GM12874 (cell line): Measurements from ENCODE around the gene CAP2.

ENCODE experiments used
- CTCF ChIP-seq: IDR thresholded peaks from 2 replicates; pipeline ENCODE4 v1.5.1; 2011; ENCODE audit warnings: low read depth, mild to moderate bottlenecking, control low read depth, low read length, moderate library complexity; ENCODE audit not compliant: insufficient read depth

CAP2 gene

DNA sequence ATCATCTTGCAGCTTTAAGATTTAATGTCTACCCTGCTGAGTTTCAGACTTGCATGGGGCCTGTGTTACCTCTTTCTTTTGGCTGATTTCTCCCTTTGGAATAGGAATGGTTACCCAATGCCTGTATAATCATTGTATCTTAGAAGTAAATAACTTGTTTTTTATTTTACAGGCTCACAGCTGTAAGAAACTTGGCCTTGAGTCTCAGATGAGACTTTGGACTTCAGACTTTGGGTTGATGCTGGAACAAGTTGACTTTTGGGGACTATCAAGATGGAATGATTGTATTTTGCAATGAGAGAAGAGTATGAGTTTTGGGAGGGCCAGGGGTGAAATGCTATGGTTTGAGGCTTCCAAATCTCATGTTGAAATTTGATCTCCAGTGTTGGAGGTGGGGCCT, 34.9 kb upstream of the CAP2 start:
- TF ChIP-seq CTCF: no peak

DNA sequence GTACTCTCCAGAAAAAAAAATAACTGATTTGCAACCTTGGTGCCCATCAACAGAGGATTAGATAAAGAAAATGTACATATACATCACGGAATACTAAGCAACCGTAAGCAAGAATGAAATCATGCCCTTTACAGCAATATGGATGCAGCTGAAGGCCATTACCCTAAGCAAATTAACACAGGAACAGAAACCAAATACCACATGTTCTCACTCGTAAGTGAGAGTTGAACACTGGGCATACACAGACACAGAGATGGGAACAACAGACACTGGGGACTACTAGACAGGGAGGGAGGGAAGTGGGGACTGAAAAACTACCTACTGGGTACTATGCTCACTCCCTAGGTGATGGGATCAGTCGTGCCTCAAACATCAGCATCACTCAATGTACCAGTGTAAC, 32.8 kb upstream of the CAP2 start:
- no peak for TF ChIP-seq CTCF

GRCh38 chr6:17361013-17361412, 32.4 kb upstream of the CAP2 start:
- no peak for TF ChIP-seq CTCF

GRCh38 chr6:17365961-17366360, 27.4 kb upstream of the CAP2 start:
- no peak for TF ChIP-seq CTCF

GRCh38 chr6:17367868-17368267, 25.5 kb upstream of the CAP2 start:
- no peak for TF ChIP-seq CTCF

DNA sequence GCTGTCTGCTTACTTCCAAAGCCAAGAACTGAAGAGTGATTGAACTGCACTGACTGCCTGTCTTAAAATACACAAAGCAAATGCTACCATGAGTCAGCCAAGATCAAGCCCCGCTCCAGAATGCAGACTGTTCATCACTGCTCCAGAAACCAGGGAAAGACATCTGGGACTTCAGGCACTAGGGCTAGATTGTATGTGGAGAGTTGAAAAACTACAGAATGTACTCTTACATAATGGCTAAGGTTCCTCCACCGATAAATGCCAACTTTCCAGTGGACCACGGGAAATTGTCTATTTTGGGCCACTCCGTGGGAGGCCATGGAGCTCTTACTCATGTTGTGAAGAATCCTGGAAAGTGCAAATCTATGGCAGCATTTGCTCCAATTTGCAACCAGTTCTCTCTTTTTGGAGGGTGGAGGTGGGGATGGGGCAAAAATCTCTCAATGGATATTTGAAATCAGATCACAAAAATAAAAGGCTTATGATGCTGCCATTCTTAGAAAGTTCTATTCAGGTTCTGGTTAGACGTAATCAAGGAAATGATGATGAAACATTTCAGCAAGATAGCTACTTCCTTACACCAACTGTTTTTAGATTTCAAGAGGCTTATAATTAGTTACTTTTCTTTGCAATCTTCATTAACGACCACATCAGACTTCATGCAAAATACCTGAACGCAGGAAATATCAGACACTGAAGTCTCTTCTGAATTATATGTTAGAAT, 11.8 kb upstream of the CAP2 start:
- no peak for TF ChIP-seq CTCF

GRCh38 chr6:17385660-17386059, 7.7 kb upstream of the CAP2 start:
- no peak for TF ChIP-seq CTCF

DNA sequence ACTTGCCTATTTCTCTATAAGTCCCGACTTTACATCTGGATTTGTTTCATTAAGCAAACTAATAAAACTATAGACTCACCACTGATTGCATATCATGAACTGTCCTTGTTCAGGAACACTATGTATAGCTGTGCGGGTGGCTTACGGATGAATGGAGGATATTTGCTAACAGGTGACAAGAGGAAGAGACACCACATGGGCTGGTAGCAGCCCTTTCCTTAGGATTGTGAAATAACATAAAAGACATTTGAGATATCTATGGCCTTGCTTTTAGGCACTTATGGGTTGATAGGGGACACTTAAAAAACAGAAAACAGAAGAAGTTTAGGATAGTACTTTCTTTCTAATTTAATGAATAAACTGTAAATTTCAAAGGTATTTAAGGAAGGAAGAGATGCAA, 5.0 kb upstream of the CAP2 start:
- TF ChIP-seq CTCF: no peak
